ENCODE measurements around the gene NFATC1.

Gene NFATC1

DNA sequence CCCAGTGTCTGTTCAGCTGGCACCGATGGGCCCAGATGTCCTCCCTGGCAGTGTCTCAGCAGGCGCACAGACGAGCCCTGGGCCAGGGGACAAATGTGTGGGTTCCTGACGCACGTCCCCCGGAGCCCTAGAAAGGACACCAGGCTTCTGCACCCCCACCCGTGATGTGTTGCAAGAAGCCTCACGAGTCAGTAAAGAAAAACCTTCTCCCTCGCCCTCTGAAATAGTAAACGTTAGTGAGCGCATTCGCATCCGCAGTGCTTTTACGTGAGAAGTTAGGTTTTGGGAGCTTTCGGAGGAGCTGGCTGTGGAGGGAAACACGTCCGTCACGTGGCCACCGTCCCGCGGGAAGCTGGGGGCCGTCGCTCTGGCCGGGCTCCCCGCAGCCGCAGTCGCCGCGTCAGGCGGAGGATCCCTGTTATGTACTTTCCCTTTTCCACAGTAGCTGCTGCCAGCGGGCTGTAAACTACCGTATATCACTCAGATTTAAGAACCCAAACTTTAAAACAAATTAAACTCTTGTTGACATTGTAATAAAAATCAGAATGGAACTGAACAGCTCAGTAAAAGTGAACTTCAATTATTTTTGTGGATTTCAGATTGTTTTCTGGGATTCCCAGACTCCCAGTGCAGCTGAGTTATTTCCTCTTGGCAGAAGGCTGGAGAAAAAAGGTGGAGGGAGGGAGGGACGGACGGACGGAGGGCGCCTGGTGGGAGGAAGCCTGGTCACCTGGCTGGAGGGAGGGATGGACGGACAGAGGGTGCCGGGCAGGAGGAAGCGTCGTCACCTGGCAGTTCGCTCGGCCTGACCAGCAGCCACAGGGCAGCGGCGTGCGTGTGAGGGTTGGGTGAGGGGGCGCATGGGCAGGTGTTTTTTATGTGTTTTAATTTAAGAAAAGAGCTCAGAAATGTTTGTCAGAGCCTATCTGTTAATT lies 112.1 kb downstream of the NFATC1 start:
- DNase-seq (ENCODE audit: low read depth): no peak
- no peak for TF ChIP-seq CTCF (conservative IDR thresholded peaks at IDR 0.05; ENCODE audit: low read depth, low read length)
- H3K4me3 ChIP-seq (ENCODE audit: low read length): no peak overlapping the region

DNA sequence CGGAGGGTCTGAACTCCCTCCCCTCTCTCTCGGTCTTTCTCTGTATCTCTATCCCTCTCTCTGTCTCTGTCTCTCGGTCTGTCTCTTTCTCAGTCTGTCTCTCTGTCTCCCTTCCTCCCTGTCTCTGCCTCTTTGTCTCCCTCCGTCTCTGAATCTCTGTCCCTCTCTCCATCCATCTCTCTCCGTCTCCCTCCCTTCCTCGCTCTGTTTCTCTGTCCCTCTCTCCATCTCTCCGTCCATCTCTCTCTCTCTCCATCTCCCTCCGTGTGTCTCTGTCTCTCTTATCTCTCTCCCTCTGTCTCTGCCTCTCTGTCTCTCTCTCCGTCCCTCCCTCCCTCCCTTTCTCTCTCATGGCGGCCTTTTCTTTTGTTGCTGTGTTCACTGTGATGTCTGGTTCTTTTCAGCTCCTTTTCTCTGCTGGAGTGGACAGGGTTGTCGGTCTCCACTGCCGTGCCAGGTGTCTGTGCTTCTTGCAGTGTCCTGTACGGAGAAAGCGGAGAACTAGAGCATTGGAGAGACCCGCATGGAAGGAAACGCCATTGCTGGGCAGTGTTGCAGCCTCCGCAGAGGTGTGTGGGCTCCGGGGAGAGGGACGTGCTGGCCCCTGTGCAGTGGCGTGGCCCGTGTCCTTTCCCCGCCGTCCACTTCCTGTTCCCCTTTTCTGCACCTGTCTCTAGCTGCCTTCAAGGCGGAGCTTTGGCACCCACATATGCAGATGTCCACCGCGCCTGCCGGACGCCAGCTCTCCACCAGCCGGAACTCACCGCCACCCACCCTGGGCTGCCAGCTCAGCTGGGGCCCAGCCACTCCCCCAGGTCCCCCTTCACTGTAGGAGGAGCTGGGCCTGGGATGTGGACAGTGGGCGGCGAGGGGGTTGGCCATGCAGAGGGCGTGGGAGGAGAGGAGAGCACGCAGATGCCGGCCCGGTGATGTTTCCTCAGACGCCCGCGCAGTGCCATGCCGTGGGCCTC lies 113.1 kb downstream of the NFATC1 start:
- no peak for TF ChIP-seq CTCF (conservative IDR thresholded peaks at IDR 0.05; ENCODE audit: low read depth, low read length)
- no peak overlapping the region for H3K4me3 ChIP-seq (ENCODE audit: low read length)
- DNase-seq (ENCODE audit: low read depth): no peak

GRCh38 chr18:79509536-79509930 lies 113.8 kb downstream of the NFATC1 start:
- H3K4me3 ChIP-seq (ENCODE audit: low read length): no peak overlapping the region
- no peak for TF ChIP-seq CTCF (conservative IDR thresholded peaks at IDR 0.05; ENCODE audit: low read depth, low read length)
- no peak for DNase-seq (ENCODE audit: low read depth)

- no peak for DNase-seq (ENCODE audit: low read depth)
- H3K4me3 ChIP-seq (ENCODE audit: low read length): no peak overlapping the region
- TF ChIP-seq CTCF (conservative IDR thresholded peaks at IDR 0.05; ENCODE audit: low read depth, low read length): no peak
Measured at GRCh38 chr18:79510046-79510685, 114.4 kb downstream of the NFATC1 start.

DNA sequence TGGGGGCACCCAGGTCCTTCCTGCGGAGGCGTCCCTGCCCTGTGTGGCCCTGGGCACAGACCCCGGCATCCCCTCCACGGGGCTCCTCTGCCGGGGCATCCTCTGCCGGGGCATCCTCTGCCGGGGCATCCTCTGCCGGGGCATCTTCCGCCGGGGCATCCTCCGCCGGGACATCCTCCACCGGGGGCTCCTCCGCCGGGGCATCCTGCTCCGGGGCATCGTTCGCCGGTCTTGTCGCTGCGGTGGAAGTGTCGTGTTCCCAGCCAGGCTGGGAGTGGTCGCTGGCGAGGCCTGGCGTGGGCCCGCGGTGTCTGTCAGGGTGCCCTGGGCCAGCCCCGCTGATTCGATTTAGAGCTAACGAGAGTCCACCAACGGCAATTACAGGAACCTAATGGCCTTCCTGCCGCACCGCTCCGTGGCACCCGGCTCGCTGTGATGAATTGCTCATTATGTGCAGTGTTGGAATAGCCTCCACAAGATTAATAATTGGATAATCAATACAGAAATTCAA lies 115.1 kb downstream of the NFATC1 start:
- no peak for DNase-seq (ENCODE audit: low read depth)
- H3K4me3 ChIP-seq (ENCODE audit: low read length): no peak overlapping the region
- TF ChIP-seq CTCF (conservative IDR thresholded peaks at IDR 0.05; ENCODE audit: low read depth, low read length): no peak

GRCh38 chr18:79511271-79511670 lies 115.5 kb downstream of the NFATC1 start:
- H3K4me3 ChIP-seq (ENCODE audit: low read length): no peak overlapping the region
- TF ChIP-seq CTCF (conservative IDR thresholded peaks at IDR 0.05; ENCODE audit: low read depth, low read length): no peak
- no peak for DNase-seq (ENCODE audit: low read depth)
